Natural killer cell (primary cell): ENCODE results near the gene TUFT1. TPM values are rescaled to one million over a fixed set of nuclear protein-coding genes. Genes with fewer than 3 reads are reported as not detected.

ENCODE experiments used
- ATAC-seq, 3 donors: fragments of 150-1000 bp in 2 of 3; fragments of 200-7000 bp in 1 of 3; cut with Tn5 transposase; 1 replicate in 1 of 3; 2 replicates in 2 of 3; pipeline ENCODE4 v1.10.0; 2021; ENCODE audit warnings: mild to moderate bottlenecking in 2 of 3, moderate library complexity in 2 of 3
- DNase-seq, 2 donors: peaks; one replicate each; pipeline versions ENCODE4 v3.0.0 to v3.0.0-alpha.2; 2013 to 2021; ENCODE audit warnings: mixed read lengths in 1 of 2
- H3K27ac ChIP-seq: one replicate; pipeline ENCODE4 v1.5.1; 2013; ENCODE audit warnings: mild to moderate bottlenecking, low read length
- H3K27me3 ChIP-seq: one replicate; pipeline ENCODE4 v1.6.1; 2013; ENCODE audit warnings: low read length; ENCODE audit not compliant: control insufficient read depth, insufficient read depth
- H3K36me3 ChIP-seq: one replicate; pipeline ENCODE4 v1.6.1; 2013; ENCODE audit warnings: low read length; ENCODE audit not compliant: control insufficient read depth, insufficient read depth
- H3K4me1 ChIP-seq: one replicate; pipeline ENCODE4 v1.6.1; 2013; ENCODE audit warnings: low read length; ENCODE audit not compliant: control insufficient read depth, insufficient read depth
- H3K4me3 ChIP-seq: one replicate; pipeline ENCODE4 v1.5.1; 2013; ENCODE audit warnings: low read length
- H3K9me3 ChIP-seq: one replicate; pipeline ENCODE4 v1.6.1; 2013; ENCODE audit warnings: low read length; ENCODE audit not compliant: control insufficient read depth, insufficient read depth
- H3K27ac Mint-ChIP-seq, 2 donors: one replicate each; pipeline ENCODE4 v1.8.0; 2022; ENCODE audit warnings: mild to moderate bottlenecking in 2 of 2, mixed read lengths in 2 of 2, moderate library complexity in 1 of 2
- H3K27me3 Mint-ChIP-seq, 2 donors: one replicate each; pipeline ENCODE4 v1.8.0; 2022; ENCODE audit warnings: low read depth in 2 of 2, mixed read lengths in 2 of 2
- H3K36me3 Mint-ChIP-seq: one replicate; pipeline ENCODE4 v1.8.0; 2022; ENCODE audit warnings: mixed read lengths
- H3K4me1 Mint-ChIP-seq, 2 donors: one replicate each; pipeline ENCODE4 v1.8.0; 2022; ENCODE audit warnings: mixed read lengths in 2 of 2
- H3K4me3 Mint-ChIP-seq: one replicate; pipeline ENCODE4 v1.8.0; 2022; ENCODE audit warnings: mild to moderate bottlenecking, moderate library complexity, mixed read lengths
- H3K9me3 Mint-ChIP-seq, 2 donors: one replicate each; pipeline ENCODE4 v1.8.0; 2022; ENCODE audit warnings: mixed read lengths in 2 of 2
- WGBS: methylation state at CpG from one replicate; pipeline ENCODE4 v1.1.7; 2013; ENCODE audit warnings: missing lambda C conversion rate; ENCODE audit not compliant: insufficient coverage; 5-methylcytosine and 5-hydroxymethylcytosine counted together
- intact Hi-C: fragments of 100-400 bp; cut with micrococcal nuclease; formaldehyde crosslinking; loops from one replicate; pipeline ENCODE4 v1.14.2; 2022
- total RNA-seq, 4 donors: library from RNA; stranded (reverse); fragments of 120-200 nt in 1 of 4; gene quantifications; one replicate each; pipeline versions ENCODE4 v1.2.3 to v1.2.4, GENCODE V29; 2013 to 2022
- TF ChIP-seq, protein P1 (sequence below): fragments of 200-600 bp; IDR thresholded peaks from one replicate; pipeline ENCODE4 v1.8.0; 2022; ENCODE audit warnings: antibody characterized with exemption

Gene TUFT1
- total RNA-seq, 3 donors from 2014 or later (not counting 1 experiment from before 2014, with no cell fraction given): 4.6 to 7.2 (median 5.0) TPM

DNA sequence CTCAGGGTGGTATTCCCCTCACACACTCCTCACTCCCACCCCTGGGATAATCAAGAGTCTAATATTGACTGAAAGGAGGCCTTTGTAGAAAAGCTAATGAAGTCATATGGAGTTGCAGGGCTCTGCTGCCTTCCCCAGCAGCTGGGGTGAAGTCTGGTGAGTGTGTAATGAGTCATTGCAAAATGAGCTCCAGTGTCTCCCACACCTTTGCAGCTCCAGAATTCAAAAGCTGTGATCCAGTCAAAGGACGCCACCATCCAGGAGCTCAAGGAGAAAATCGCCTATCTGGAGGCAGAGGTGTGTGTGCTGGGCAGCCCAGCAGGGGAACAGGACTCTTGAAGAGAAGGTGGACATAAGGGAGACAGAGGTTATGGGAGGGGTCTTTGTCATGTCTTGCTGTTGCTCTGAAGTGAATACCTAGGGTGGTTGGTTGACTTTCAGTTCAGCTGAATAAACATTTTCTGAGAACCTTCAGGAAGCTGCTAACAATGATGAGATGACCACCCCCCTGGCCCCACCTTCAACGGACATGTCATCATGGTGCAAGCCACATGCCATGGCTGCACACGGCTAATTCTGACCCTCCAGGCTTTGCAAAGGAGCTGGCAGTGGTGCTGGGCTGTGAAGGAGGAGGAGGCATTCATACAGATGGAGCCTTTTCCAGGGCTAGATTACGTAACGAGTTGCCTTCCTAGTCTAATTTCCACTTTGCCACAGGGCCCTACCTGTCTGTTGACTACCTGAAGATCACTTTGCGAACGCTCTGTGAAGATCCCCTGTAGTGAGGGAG, 39.5 kb downstream of the TUFT1 start:
- H3K27me3 Mint-ChIP-seq: no peaks in the 10 kb centered on the region

DNA sequence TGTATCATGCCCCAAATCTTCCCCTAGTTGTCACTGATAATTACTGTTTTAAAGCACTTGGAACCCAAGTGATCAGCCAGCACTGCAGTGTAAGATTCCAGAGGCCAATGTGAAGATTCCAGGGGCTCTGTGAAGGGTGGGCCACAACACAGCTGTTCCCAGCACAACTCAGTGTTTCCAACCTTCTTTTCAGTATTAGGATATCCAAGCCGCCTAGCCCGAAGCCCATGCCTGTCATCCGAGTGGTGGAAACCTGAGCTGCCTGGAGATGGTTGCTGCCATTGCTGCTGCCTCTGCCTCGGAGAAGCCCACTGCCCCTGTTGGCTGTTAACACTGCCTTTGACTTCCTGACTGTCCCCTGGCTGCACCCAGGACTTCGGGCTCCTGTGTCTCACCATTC, 41.3 kb downstream of the TUFT1 start:
- DNase-seq (no peak), ATAC-seq (no peak)
- 92% methylated on average over 5 of the region's 5 CpGs for WGBS
- no peak overlapping the region for H3K4me3 Mint-ChIP-seq
- intact Hi-C loops: no loop called here
- H3K9me3 Mint-ChIP-seq: no peaks in the 10 kb centered on the region
- no peaks in the 10 kb centered on the region for H3K9me3 ChIP-seq
- H3K27ac ChIP-seq: no peak overlapping the region
- no peak overlapping the region for H3K27ac Mint-ChIP-seq
- no peaks in the 10 kb centered on the region for H3K4me1 Mint-ChIP-seq
- no peak overlapping the region for H3K4me3 ChIP-seq
- H3K36me3 ChIP-seq: no peaks in the 10 kb centered on the region
- no peaks in the 10 kb centered on the region for H3K4me1 ChIP-seq
- TF ChIP-seq, protein P1, sequence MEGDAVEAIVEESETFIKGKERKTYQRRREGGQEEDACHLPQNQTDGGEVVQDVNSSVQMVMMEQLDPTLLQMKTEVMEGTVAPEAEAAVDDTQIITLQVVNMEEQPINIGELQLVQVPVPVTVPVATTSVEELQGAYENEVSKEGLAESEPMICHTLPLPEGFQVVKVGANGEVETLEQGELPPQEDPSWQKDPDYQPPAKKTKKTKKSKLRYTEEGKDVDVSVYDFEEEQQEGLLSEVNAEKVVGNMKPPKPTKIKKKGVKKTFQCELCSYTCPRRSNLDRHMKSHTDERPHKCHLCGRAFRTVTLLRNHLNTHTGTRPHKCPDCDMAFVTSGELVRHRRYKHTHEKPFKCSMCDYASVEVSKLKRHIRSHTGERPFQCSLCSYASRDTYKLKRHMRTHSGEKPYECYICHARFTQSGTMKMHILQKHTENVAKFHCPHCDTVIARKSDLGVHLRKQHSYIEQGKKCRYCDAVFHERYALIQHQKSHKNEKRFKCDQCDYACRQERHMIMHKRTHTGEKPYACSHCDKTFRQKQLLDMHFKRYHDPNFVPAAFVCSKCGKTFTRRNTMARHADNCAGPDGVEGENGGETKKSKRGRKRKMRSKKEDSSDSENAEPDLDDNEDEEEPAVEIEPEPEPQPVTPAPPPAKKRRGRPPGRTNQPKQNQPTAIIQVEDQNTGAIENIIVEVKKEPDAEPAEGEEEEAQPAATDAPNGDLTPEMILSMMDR: no peak
- no peaks in the 10 kb centered on the region for H3K36me3 Mint-ChIP-seq
- no peaks in the 10 kb centered on the region for H3K27me3 Mint-ChIP-seq
- no peaks in the 10 kb centered on the region for H3K27me3 ChIP-seq

More for the DNA sequence above, 39.5 kb downstream of the TUFT1 start:
- WGBS: 97% methylated on average over 8 of the region's 8 CpGs
- Mint-ChIP-seq H3K4me1 (no peaks in the 10 kb centered on the region), H3K27ac (no peak overlapping the region), H3K36me3 (no peaks in the 10 kb centered on the region), H3K4me3 (no peak overlapping the region), H3K9me3 (no peaks in the 10 kb centered on the region)
- Histone ChIP-seq H3K4me1 (no peaks in the 10 kb centered on the region), H3K4me3 (no peak overlapping the region), H3K27me3 (no peaks in the 10 kb centered on the region), H3K36me3 (no peaks in the 10 kb centered on the region), H3K27ac (no peak overlapping the region), H3K9me3 (no peaks in the 10 kb centered on the region)
- TF ChIP-seq, protein P1: no peak
- ATAC-seq (no peak), DNase-seq (no peak)
- intact Hi-C loops: no loop called here

DNA sequence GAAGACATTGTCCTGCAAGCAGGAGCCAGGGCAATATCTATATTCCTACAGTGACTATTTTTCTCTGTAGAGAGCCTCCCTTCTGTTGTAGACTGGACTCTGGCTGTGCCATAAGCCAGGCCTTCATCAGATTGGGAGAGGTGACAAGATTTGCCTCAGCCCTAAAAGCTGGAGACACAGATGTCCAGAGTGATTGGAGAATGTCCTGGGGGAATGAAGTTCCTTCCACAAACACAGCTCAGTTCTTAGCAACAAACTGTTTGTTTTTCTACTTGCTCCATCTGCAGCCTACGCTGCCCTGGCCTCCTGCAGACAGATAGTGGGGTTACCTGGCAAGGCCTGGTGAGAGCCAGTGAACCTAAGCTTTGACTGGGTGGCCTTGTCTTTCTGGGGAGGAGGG, 41.8 kb downstream of the TUFT1 start:
- no peaks in the 10 kb centered on the region for H3K4me1 ChIP-seq
- no peaks in the 10 kb centered on the region for H3K9me3 Mint-ChIP-seq
- intact Hi-C loops: no loop called here
- no peak overlapping the region for H3K4me3 Mint-ChIP-seq
- TF ChIP-seq, protein P1: no peak
- H3K36me3 Mint-ChIP-seq: no peaks in the 10 kb centered on the region
- DNase-seq: no peak
- H3K9me3 ChIP-seq: no peaks in the 10 kb centered on the region
- ATAC-seq: no peak
- no peaks in the 10 kb centered on the region for H3K27me3 ChIP-seq
- H3K36me3 ChIP-seq: no peaks in the 10 kb centered on the region
- H3K4me1 Mint-ChIP-seq: no peaks in the 10 kb centered on the region
- no peak overlapping the region for H3K4me3 ChIP-seq
- no peaks in the 10 kb centered on the region for H3K27me3 Mint-ChIP-seq
- H3K27ac Mint-ChIP-seq: no peak overlapping the region
- H3K27ac ChIP-seq: no peak overlapping the region
- WGBS: 79% methylated on average over 1 of the region's 1 CpG

DNA sequence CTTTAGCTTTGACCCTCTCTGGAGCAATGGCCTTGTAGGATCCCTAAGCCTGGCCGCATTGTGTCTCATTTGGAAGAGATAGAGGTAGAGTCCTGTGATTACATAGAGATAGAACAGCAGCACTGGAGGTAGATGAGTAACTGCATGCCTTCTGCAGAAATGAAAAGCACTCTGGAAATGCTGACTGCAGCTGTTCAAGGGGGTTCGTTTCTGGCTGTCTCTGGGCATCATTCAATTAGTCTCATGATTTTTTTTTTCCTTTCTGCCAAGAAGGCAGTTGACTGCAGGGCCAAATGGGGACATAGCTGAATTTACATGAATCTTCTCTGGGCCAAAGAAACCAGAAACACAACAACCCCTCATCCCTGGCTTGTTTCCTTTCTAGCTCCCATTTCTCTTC, 43.7 kb downstream of the TUFT1 start:
- Mint-ChIP-seq H3K4me3 (no peak overlapping the region), H3K27me3 (no peaks in the 10 kb centered on the region), H3K36me3 (no peaks in the 10 kb centered on the region), H3K27ac (no peak overlapping the region), H3K9me3 (no peaks in the 10 kb centered on the region), H3K4me1 (no peaks in the 10 kb centered on the region)
- no peak overlapping the region for H3K27ac ChIP-seq
- intact Hi-C loops: no loop called here
- H3K36me3 ChIP-seq: no peaks in the 10 kb centered on the region
- ATAC-seq (no peak), DNase-seq (no peak)
- TF ChIP-seq, protein P1: no peak
- H3K4me3 ChIP-seq: no peak overlapping the region
- WGBS: 76% methylated on average over 2 of the region's 2 CpGs
- H3K4me1 ChIP-seq: no peaks in the 10 kb centered on the region
- H3K9me3 ChIP-seq: no peaks in the 10 kb centered on the region
- H3K27me3 ChIP-seq: no peaks in the 10 kb centered on the region
